GM12892 (cell line): ENCODE measurements around the gene TMOD4.

Experiments
- DNase-seq: peaks from one replicate; pipeline ENCODE4 v3.0.0; 2011; ENCODE audit not compliant: insufficient read length
- FAIRE-seq: peaks from 2 replicates; lab custom pipeline; 2011; peaks lifted over from hg19 to GRCh38; lab: Jason Lieb, UNC
- POLR2A ChIP-seq: IDR thresholded peaks from 2 replicates; pipeline ENCODE4 v1.6.1; 2011; ENCODE audit warnings: low read depth, low read length, control low read depth
- POLR2AphosphoS5 ChIP-seq: IDR thresholded peaks from 2 replicates; pipeline ENCODE4 v1.6.1; 2011; ENCODE audit warnings: low read depth, low read length, control low read depth
- TAF1 ChIP-seq: IDR thresholded peaks from 2 replicates; pipeline ENCODE4 v1.6.1; 2011; ENCODE audit warnings: low read depth, mild to moderate bottlenecking, control low read depth, low read length, borderline replicate concordance

The TMOD4 gene

DNA sequence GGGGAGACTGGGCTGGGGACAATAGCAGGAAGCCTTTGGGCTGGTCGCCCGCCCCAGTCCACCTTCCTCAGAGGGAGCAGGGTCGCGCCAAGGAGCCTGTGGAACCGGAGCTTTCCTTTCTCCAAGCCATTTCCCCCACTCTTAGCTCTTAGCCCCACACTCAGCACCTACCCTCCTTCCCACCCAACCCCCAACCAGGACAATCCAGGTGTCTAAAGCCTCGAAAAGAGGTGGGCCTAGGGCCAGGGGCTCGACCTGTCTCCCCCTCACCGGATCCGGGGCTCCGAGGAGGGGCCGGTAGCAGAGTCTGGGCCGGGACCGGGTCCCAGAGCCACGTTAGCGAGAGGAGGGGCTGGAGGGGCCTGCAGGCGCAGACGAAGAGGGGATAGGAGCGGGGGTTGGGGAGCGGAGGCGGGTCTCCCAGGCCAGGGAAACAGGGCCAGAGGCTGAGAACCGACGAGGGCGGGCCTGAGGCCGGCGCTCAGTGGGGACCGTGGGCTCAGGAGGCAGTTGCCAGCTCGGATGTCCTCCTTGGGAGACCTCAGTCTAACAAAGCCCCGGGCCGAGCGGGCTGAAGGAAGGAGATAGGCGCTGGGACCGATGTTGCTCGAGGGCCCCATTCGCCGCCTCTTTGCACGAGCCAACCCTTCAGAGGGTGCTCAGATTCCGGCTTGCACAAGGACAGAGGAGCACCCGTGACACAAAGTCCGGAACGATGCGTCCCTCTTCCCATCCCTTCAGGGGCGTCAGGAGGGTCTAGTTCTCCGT is 30.3 kb downstream of the TMOD4 start:
- TF ChIP-seq TAF1 (no peak), POLR2A (no peak), POLR2AphosphoS5 (no peak)
- FAIRE-seq (no peak), DNase-seq (no peak)

DNA sequence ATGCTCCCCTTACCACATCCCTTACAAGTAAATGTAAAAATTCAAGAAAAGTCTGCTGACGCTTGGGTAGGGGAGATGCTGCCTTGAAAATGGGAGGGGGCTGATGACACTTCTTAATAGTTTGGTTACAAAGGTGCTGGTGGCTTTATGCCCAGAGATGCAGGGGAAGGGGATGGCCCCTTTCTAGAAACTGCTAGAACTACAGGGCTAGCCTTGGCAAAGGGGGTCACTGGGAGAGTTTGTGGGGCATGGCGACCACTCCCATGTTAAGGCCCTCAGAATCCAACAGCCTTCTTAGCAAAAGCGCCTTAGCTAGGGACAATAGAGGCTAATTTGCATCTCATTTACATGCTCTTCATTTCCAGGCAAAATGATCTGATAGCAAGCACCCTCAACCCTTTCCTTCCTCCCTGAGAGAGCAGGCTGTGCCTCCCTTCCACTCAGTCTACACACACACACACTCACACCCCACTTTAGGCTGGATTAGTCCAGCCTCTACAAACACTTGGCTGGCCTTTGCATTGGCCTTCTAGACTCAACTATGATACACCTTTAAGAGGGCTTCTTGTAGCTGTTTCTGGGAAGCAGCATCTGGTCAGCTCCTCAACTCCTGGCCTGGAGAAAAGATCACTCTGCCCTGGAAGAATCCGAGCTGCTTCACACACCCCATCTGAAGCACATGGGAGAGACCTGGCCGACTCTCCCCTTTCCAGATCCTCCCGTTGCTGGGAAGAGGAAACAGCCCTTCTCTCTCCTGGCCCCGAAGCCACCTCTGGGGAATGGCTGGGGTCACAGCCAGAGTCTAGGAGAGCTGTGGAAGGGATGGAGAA is 31.1 kb downstream of the TMOD4 start:
- no peak for FAIRE-seq
- no peak for DNase-seq
- TF ChIP-seq TAF1 (no peak), POLR2AphosphoS5 (no peak), POLR2A (no peak)

DNA sequence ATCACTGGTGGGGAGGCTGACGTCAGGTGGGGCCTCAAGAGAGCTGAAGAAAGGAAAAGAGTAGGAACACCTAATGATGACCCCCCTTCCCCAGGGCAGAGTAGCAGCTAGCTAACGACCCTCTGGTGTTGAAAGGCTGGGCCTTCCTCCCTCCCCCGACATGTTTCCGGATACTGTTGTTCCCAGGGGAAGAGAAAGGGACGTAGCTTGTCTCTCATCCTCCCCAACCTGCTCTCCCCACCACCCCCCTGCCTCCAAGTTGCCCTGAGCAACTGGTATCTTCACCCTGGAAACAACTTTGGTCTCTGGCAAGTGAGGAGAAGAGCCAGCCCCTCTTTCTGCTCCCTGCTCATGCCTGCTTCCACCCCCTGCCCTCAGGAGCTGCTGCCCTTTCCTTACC is 31.8 kb downstream of the TMOD4 start:
- TF ChIP-seq TAF1 (no peak), POLR2A (no peak), POLR2AphosphoS5 (no peak)
- no peak for FAIRE-seq
- no peak for DNase-seq

DNA sequence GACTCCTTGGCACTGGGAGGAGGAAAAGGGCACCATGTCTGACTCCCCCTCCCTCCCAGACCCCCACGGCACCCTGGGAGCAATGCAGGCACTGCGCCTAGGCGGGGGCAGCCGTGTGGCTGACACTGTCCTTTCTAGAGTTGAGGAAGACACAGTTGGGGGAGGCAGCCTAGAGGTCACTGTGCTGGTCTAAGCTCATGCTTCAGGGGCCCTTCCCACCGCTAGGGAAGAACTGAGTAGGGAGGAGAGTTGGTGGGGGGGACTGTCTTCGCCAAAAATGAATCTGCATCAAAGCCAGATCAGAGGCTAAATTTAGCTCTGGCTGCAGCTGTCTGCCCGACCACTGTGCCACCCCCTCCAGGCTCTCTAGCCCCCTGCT is 32.7 kb downstream of the TMOD4 start:
- DNase-seq (no peak), FAIRE-seq (no peak)
- TF ChIP-seq TAF1, result no peak
- no peak for TF ChIP-seq POLR2AphosphoS5
- no peak for TF ChIP-seq POLR2A

DNA sequence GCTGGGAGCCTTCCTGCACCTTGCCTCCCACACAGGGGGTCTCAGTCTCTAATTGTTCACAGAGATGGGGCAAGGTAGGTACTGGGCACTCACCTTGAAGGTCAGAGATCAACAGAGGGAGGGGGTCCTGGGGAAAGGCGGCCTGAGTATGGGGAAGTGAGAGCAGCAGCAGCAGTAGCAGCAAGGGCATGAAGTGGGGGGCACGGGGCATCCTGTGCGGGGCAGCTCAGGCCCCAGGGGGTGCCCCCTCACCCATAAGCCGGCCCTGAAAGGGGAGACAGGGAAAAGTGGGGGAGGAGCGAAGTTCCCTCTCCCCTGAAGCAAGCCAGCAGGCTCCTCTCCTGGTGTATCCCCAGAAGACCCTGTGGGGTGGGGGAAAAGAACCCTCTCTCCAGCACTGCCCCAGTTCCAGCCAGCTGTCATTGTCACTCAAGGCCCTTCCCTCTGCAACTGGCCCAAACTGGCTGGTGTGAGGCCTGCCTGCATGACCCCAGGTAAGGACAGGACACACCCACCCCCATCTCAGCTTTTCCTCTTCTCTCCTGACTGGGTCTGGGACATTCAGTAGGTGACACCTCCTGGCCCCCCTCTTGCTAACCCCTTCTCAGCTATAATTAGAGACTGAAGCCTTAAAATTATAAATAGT is 33.2 kb downstream of the TMOD4 start:
- DNase-seq (no peak), FAIRE-seq (no peak)
- TF ChIP-seq POLR2AphosphoS5, result no peak

DNA sequence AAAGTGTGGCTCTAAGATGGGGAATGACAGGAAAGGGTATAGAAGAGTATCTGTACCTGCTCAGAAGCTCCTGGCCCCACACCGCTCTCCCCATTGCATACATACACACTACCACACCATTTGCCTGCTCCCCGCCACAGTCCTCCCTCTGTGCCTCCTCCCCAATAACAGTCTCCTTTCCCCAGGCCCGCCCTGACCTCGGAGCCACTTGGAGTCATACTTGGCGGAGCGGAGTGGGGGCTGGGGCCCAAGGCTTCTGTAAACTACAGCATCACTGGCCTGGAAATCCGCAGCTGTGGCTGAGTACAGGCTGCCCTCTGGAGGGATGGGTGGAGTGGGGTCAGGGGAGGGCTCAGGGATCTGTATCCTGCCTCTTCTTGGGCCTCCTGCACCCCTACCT is 38.0 kb downstream of the TMOD4 start:
- DNase-seq, result no peak
- TF ChIP-seq TAF1 (no peak), POLR2AphosphoS5 (no peak), POLR2A (no peak)
- FAIRE-seq, result no peak

DNA sequence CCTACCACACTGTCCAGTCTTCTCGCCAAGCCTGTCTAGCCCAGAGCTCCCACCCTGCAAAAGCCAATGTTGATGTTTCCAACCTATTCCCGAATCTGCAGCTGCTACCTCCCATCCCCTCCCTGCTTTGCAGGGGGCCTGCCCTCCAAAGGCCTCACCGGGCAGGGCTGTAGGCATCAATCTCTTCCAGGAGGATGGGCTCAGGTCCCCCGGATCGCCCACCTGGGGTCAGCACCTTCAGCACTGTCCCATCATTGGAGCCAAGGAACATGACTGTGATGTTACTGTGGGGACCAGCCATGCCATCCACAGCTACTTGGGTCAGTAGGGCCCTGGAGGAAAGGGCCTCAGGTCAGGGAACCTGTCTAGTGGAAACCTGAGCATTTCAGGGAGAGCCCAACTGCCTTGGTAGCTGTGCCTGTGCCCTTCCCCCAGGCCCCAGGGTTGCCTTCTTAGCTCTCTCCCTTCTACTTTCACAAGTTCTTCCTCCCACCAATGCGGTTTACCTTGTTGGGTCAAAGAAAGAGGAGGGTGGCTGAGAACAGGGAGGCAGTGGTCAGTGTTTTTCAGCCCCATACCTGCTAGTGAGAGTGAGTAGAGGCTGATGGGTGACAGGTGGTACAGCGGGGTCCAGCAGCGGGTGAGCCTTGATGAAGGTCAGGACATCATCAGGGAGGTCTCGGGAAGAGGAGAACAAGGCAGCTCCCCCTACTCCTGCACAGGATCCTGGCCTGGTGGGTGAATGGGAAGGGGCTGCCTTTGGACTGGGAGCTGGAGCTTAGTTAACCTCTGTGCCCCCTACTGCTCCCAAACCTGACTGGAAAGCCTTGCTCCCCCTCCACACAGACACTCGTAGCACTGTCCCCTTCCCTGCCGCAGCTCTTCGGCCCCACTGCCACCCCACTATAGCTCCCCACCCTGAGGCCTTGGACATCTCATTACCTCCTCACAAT is 40.1 kb downstream of the TMOD4 start:
- no peak for FAIRE-seq
- no peak for TF ChIP-seq TAF1
- TF ChIP-seq POLR2AphosphoS5, result no peak
- no peak for TF ChIP-seq POLR2A

DNA sequence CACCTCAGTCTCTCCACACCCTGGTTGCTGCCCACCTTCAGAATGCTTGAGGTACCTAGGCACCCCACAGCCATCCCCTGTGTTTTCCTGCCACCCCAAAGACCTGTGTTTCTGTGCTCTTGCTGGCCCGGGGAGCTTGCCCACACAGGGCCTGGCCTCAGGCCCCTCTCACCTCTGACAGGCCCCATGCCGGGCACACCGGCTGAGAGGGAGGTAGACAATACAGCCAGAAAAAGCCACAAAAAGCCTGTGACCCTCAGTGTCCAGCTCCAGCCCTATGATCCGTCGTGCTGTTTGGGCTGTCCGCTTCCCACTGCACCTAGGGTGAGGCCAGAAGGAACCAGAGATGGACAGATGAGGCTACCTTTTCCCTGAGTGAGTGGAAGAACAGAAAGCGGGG is 40.8 kb downstream of the TMOD4 start:
- FAIRE-seq (no peak), DNase-seq (no peak)
- TF ChIP-seq TAF1, result no peak
- TF ChIP-seq POLR2A, result no peak
- TF ChIP-seq POLR2AphosphoS5, result no peak

More for the DNA sequence above, 40.1 kb downstream of the TMOD4 start:
- no peak for DNase-seq

DNA sequence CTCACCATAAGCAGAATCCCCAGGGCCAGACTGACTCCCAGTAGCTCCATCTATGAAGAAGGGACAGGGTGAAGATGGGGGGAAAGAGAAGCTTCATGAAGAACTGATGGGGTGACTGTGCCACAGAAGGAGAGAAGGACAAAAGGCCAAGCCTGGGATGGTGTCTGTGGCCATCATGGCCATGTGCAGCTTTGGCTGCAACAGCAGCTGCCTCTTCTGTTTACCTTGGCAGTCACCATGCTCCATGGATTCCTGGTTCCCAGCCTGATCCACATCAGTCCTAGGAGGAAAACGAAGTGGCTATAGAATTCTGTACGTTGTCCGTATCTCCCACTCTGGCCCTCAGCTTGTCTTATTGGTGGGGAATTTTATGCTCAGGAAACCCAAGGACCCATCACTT is 41.4 kb downstream of the TMOD4 start:
- DNase-seq (no peak), FAIRE-seq (no peak)
- TF ChIP-seq POLR2A (no peak), POLR2AphosphoS5 (no peak), TAF1 (no peak)

DNA sequence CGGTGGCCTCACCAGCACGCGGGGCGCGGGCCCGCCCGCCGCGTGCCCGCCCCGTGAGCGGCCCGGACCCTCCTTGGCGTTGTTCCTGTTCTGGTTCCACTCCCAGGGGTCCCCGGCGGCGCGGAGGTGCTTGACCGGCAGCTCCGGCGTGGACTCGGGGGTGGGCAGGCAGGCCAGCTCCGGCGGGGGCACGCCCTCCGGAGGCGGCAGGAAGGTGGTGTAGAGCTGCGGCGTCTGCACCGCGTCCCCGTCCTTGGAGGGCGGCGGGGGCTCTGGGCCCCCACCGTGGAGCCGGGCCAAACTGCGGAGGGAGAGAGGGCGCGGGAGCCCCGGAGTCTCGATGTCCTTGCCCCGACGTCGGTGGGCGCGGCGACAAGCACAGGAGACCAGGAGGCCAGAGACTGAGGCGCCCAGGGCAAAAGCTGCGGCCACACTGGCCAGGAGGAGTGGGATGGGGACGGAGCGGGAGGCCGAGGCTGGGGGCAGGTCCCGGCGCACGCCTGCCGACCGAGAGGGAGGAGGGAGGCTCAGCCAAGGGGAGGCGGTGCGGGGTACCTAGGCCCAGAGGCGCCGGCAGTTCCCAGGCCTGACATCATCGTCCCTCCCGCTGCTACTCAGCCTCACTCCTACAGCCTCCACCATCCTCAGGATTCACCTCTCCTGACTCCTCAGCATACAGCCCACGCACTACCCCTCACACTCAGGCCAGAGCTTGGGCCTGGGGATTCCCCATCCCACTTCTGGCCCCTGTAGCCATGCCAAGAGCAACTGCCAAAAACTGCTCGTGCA is 42.6 kb downstream of the TMOD4 start:
- no peak for TF ChIP-seq POLR2AphosphoS5
- TF ChIP-seq TAF1, result no peak
- TF ChIP-seq POLR2A, result no peak
- DNase-seq (no peak), FAIRE-seq (no peak)
